ENCODE data around the gene CFAP107. TPM values are rescaled to one million over a fixed set of nuclear protein-coding genes. Genes with fewer than 3 reads are reported as not detected.

CFAP107 gene
- total and polyA plus RNA-seq, 2 of the 4 experiments (the other 2 are of a cell fraction) = not detected

DNA sequence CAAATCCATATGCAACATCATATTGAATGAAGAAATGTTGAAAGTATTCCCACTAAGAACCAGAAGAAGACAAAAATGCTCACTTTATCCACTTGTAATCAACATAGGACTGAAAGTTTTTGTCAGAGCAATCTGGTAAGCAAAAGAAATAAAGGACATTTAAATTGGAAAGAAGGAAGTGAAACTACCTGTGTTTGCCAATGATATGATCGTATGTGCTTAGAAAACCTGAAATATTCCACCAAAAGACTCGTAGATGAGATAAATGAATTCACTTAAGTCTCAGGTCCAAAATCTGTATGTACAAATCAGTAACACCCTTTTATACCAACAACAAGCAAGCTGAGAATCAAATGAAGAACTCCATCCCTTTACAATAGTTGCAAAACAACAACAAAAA lies 53.7 kb downstream of the CFAP107 start:
- H3K4me3 ChIP-seq (ENCODE audit: insufficient read depth, low read depth, low read length) = no peak overlapping the region
- BruUV-seq (replicated peaks) = no TSS peak
- no peak overlapping the region for H3K4me2 ChIP-seq (ENCODE audit: low read depth, low read length)
- H3K9ac ChIP-seq (ENCODE audit: low read depth, low read length) = no peak overlapping the region
- H3K18ac ChIP-seq (ENCODE audit: low read depth, low read length) = no peak overlapping the region
- dilution Hi-C loops (cut with HindIII; ENCODE audit: low sequenced_read_pairs, unreplicated experiment) (no loop called here), intact Hi-C loops (cut with micrococcal nuclease) (no loop called here), in situ Hi-C loops (cut with MboI; ENCODE audit: low sequenced_read_pairs) (no loop called here)
- H4K20me1 ChIP-seq (ENCODE audit: insufficient read depth, low read length) = no peaks in the 10 kb centered on the region
- no peak overlapping the region for H3K56ac ChIP-seq (ENCODE audit: extremely low read depth, insufficient read depth, low read length)
- H3K27me3 ChIP-seq (ENCODE audit: control insufficient read depth, insufficient read depth, low read length) = no peaks in the 10 kb centered on the region
- no peak overlapping the region for H2BK20ac ChIP-seq (ENCODE audit: low read depth, low read length)
- ChIA-PET CTCF (no interaction called here), POLR2A (ENCODE audit: unreplicated experiment) (no interaction called here)
- WGBS, 2 experiments (ENCODE audit: extremely low coverage in 2 of 2, insufficient read length in 1 of 2) = no CpG with 5 or more reads among the region's 2 CpGs
- H4K5ac ChIP-seq (ENCODE audit: low read depth, low read length) = no peak overlapping the region
- no peak for DNase-seq
- no peak overlapping the region for H2BK120ac ChIP-seq (ENCODE audit: low read depth, low read length)
- H2AK5ac ChIP-seq (ENCODE audit: low read depth, low read length) = no peak overlapping the region
- peaks cover 15% of the 10 kb centered on the region for H3K9me3 ChIP-seq (ENCODE audit: control insufficient read depth, insufficient read depth, low read length)
- no peak overlapping the region for H3K27ac ChIP-seq (ENCODE audit: insufficient read depth, low read length)
- no peak for ATAC-seq (ENCODE audit: low read depth)
- H2BK5ac ChIP-seq (ENCODE audit: low read depth, low read length, poor library complexity, severe bottlenecking) = no peak overlapping the region
- H3K9me1 ChIP-seq (ENCODE audit: insufficient read depth, low read length) = no peaks in the 10 kb centered on the region
- no peaks in the 10 kb centered on the region for H3K36me3 ChIP-seq (ENCODE audit: control insufficient read depth, insufficient read depth, low read length)
- no peak for TF ChIP-seq MAFK (IDR thresholded peaks at IDR 0.05; ENCODE audit: low read depth, low read length)
- TF ChIP-seq RCOR1 (IDR thresholded peaks at IDR 0.05; ENCODE audit: insufficient replicate concordance, low read length) = no peak
- no peak for TF ChIP-seq RFX5 (IDR thresholded peaks at IDR 0.05; ENCODE audit: low read depth, low read length)
- TF ChIP-seq, protein P1, sequence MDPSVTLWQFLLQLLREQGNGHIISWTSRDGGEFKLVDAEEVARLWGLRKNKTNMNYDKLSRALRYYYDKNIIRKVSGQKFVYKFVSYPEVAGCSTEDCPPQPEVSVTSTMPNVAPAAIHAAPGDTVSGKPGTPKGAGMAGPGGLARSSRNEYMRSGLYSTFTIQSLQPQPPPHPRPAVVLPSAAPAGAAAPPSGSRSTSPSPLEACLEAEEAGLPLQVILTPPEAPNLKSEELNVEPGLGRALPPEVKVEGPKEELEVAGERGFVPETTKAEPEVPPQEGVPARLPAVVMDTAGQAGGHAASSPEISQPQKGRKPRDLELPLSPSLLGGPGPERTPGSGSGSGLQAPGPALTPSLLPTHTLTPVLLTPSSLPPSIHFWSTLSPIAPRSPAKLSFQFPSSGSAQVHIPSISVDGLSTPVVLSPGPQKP (IDR thresholded peaks at IDR 0.05; ENCODE audit: borderline replicate concordance, low read depth, low read length) = no peak
- TF ChIP-seq SMC3 (IDR thresholded peaks at IDR 0.05; ENCODE audit: low read depth, low read length) = no peak
- no peak for TF ChIP-seq POLR2A (IDR thresholded peaks at IDR 0.05; ENCODE audit: low read depth, low read length)
- no peak for TF ChIP-seq CEBPB (IDR thresholded peaks at IDR 0.05; ENCODE audit: low read depth, low read length)
- no peak for TF ChIP-seq CTCF (conservative IDR thresholded peaks at IDR 0.05; ENCODE audit: low read depth, low read length)
- TF ChIP-seq FOS (IDR thresholded peaks at IDR 0.05; ENCODE audit: low read depth, low read length) = no peak
- TF ChIP-seq BHLHE40 (IDR thresholded peaks at IDR 0.05; ENCODE audit: low read depth, low read length) = no peak
- no peak for TF ChIP-seq NFE2L2 (IDR thresholded peaks at IDR 0.05; ENCODE audit: low read depth, low read length)
- TF ChIP-seq USF2 (IDR thresholded peaks at IDR 0.05; ENCODE audit: low read depth, low read length) = no peak
- no peaks in the 10 kb centered on the region for H3K79me1 ChIP-seq (ENCODE audit: low read depth in 1 of 2, low read length in 2 of 2)
- no peak overlapping the region for H4K91ac ChIP-seq (ENCODE audit: insufficient read depth, low read depth, low read length)
- no peak overlapping the region for H4K8ac ChIP-seq (ENCODE audit: low read depth in 2 of 2, low read length in 2 of 2)
- H3K23ac ChIP-seq (ENCODE audit: low read depth, low read length) = no peak overlapping the region
- H3K4ac ChIP-seq (ENCODE audit: low read depth, low read length) = no peak overlapping the region
- H2AFZ ChIP-seq (replicated peaks; ENCODE audit: low read length, poor library complexity) = no peak overlapping the region
- H2BK15ac ChIP-seq (ENCODE audit: low read depth, low read length) = no peak overlapping the region
- no peaks in the 10 kb centered on the region for H3K4me1 ChIP-seq (ENCODE audit: control insufficient read depth, insufficient read depth, low read length)
- H2AK9ac ChIP-seq (replicated peaks; ENCODE audit: low read depth, low read length, poor library complexity) = no peak overlapping the region
- H3K14ac ChIP-seq (replicated peaks; ENCODE audit: low read depth, low read length) = no peak overlapping the region

Data from IMR-90 (cell line).